Neural progenitor cell (in vitro differentiated cells): Measurements from ENCODE around the gene CCDC102A.

Source experiments
- CTCF ChIP-seq: fragments of 200-600 bp; sonication (generic); IDR thresholded peaks from 2 replicates; pipeline ENCODE4 v1.5.1; 2017; ENCODE audit warnings: antibody characterized with exemption, mild to moderate bottlenecking
- EZH2 ChIP-seq: fragments of 200-600 bp; sonication (generic); IDR thresholded peaks from 2 replicates; pipeline ENCODE4 v1.6.1; 2017; ENCODE audit warnings: antibody characterized with exemption, mild to moderate bottlenecking, moderate library complexity
- EZH2phosphoT487 ChIP-seq: fragments of 200-600 bp; sonication (generic); IDR thresholded peaks from 2 replicates; pipeline ENCODE4 v1.6.1; 2017; ENCODE audit warnings: antibody characterized with exemption

DNA sequence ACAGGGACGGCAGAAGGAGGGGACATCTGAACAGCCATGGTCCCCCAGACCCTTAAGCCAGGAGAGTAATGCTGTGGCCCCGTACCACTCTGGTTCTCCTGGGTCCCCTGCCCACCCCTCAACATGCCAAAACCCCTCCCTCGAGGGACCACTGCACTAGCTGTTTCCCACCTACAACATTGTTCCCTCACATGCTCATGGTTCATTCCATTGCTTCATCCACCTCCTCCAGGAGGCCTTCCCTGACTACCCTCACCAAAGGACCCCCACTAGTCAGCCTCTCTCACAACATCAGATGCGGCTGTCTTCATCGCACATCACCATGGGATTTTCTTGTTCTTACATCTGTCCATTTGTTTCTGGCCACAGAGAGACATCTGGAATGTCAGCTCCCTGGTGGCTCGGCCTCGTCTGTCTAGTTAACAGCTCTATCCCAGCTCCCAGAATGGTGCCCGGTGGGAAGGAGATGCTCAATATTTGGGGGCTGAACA lies 51.8 kb downstream of the CCDC102A start:
- TF ChIP-seq CTCF, result no peak
- TF ChIP-seq EZH2phosphoT487, result no peak
- no peak for TF ChIP-seq EZH2
